Measurements from ENCODE around the gene NPRL2.

DNA sequence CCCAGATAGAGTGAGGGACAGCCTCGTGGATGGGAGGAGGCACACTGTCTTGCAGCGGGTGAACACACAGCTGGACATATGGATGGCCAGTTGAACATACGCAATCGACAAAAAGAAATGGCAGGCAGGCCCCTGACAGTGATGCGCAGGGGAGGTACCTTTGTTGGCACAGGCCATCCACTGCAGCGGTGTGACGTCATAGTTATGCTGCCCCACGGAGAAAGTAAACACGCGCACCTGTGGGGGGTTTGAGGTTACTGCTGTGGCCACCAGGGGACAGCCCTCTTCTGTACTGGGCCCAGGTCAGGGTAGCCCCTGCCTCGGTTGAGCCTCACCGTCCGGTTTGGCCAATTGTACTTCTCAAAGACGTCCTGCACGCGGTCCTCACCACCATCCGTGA is 28.2 kb upstream of the NPRL2 start:
- TF ChIP-seq, protein P1, sequence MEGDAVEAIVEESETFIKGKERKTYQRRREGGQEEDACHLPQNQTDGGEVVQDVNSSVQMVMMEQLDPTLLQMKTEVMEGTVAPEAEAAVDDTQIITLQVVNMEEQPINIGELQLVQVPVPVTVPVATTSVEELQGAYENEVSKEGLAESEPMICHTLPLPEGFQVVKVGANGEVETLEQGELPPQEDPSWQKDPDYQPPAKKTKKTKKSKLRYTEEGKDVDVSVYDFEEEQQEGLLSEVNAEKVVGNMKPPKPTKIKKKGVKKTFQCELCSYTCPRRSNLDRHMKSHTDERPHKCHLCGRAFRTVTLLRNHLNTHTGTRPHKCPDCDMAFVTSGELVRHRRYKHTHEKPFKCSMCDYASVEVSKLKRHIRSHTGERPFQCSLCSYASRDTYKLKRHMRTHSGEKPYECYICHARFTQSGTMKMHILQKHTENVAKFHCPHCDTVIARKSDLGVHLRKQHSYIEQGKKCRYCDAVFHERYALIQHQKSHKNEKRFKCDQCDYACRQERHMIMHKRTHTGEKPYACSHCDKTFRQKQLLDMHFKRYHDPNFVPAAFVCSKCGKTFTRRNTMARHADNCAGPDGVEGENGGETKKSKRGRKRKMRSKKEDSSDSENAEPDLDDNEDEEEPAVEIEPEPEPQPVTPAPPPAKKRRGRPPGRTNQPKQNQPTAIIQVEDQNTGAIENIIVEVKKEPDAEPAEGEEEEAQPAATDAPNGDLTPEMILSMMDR (IDR thresholded peaks at IDR 0.05; ENCODE audit: insufficient read depth, low read length, poor library complexity, severe bottlenecking): no peak
- TF ChIP-seq EZH2phosphoT487 (conservative IDR thresholded peaks at IDR 0.05; ENCODE audit: low read length): no peak

Data from SU-DHL-6 (cell line).